ENCODE measurements around the gene NFYA.

Gene NFYA

DNA sequence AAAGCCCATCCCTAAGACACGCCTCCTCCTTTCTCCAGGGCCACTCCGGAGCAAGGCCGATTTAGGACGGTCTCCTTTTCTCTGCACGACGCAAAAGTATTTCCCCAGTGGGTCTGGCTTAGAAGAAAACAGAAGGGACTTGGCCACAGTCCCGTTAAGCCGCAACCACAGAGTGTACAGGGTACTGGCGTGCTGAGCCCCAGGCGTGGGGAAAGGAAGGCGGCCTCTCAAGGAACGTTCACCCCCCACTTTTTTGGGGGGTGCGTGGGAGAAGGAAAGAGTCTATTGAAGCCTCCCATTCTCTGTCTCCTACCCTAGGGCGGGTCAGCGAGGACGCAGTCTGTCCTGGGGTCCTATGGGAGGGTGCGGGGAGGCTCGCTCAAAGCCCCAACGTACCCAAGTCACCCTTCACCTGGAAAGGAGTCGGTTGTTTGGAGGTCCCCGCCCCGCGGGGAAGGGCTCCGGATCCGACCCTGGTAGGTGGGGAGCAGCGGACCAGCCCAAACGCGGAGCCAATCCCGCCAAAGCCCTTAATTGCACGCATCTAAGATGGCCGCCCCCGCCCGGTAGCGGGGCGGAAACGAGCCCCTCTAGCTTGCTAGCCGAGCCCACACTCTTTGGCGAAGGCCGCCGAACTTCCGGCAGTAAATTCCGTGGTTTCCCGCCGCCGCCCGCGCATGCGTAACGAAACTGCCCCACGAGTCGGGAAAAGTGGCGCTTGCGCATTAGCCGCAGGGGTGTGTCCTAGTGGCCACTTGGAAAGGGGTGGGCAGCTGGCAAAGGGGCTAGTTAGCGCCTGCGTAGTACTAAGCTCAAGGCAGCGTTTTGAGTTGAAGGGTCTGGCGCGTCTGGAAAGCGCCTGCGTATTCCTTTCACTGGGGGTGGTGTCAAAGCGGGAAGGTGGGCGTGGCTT lies 595 bp upstream of the NFYA start, which contains the start of gene OARD1:
Gene OARD1 (minus strand): TSS at position 434 of the 913 bp plus-strand sequence. CDS start 722 bp downstream, outside the sequence.
- peak; percentile 99 to 100 for DNase-seq (ENCODE audit: low read depth in 2 of 2, low spot score in 1 of 2)

DNA sequence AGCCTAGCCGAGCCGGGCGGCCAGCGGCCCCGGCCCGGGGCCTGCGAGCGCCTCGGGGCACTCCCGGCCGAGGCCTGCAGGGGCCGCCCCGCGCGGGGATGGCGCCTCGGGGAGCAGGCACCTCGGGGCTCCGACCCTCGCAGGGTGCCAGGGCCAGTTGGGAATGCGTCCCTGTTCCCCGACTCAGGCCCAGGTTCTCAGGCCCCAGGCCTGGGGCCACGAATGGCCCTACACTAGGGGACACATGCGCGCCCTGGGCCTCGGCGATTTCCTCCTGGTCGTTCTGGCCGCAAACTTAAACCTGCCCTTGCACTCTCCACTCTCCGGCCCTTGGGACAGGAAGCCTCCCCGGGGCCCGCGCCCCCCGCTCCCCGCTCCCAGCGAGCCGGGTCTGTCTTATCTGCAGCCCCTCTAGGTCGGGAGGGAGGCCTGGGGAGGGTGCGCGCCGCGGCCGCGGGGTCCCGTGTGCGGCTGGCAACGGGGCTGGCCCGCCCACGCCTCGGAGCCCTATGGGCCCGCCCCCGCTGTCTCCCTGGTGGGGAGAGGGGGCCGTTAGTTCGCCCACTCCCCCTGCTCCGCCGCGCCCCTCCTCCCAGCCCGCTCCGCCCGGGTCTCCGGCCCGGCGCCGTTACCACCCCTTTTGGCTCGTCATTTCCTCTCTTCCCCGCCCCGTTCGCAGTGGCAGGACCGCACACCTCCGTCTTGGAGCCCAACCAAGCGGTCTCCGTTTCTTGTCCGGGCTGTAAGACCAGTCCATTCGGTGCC lies 611 bp downstream of the NFYA start:
- peak; percentile 55 to 65 for DNase-seq (ENCODE audit: low read depth in 2 of 2, low spot score in 1 of 2)

DNA sequence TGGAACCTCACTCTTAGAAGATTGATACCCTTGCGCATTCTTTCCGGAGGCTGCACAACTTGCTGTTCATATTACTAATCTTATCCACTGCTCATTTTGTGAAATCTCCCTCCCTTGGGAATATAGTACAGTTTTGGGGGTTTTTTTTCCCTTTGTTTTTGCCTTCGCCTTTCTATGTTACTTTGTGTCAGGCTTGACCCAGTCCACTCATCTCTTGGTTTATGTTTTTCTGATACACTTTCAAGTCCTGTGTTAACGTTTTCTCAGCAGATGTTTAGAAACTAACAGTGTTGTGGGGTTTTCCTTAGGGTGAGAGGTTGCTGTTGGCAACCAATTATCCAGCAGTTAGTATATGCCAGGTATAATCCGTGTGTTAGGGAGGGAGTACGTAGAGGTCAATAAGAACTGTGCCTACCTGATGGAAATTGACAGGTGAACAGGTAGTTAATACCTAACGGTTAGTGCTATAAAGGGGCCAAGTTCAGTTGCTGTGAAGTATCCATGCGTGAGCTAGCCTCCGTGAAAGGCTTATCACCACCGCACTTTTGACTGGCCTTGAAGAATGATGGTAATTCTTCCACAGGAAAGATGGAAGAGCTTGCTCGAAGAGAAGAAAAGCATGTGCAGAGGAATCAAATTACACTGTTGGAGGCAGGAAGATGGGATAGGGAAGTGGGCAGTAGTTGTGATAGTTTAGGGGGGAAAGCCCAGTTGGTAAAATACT lies 1.4 kb downstream of the NFYA start:
- DNase-seq (ENCODE audit: low read depth in 2 of 2, low spot score in 1 of 2): no peak

DNA sequence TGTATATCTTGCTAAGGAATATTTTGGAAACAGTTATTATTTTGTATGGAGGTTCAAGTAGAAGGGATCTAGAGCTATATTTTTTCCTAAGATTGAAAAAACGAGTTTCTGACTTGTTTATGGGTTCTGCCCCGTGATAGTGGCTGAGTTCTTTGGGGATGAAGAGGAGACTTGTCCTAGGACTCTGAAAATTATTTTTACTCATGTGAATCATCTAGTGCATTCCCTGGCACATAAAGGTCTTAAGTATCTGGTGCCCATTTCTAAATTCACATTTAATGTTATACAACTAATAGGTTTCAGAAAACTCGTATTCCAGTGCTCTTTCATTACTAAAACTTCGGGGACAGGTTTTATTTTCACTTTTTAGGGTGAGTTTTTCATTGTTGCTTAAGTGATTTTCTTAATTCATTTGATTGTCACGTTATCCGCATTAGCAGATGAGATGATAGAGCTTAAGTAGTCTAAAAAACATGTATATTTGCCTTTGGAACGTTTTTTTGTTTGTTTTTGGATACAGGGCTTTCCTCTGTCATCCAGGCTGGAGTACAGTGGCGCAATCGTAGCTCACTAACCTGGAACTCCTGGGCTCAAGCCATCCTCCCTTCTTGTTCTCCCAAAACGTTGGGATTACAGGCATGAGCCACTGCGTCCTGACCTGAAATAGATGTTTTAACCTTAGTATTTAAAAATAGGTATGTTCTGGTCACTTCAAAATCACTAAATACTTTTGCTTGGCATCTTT lies 2.1 kb downstream of the NFYA start:
- DNase-seq (ENCODE audit: low read depth in 2 of 2, low spot score in 1 of 2): no peak

DNA sequence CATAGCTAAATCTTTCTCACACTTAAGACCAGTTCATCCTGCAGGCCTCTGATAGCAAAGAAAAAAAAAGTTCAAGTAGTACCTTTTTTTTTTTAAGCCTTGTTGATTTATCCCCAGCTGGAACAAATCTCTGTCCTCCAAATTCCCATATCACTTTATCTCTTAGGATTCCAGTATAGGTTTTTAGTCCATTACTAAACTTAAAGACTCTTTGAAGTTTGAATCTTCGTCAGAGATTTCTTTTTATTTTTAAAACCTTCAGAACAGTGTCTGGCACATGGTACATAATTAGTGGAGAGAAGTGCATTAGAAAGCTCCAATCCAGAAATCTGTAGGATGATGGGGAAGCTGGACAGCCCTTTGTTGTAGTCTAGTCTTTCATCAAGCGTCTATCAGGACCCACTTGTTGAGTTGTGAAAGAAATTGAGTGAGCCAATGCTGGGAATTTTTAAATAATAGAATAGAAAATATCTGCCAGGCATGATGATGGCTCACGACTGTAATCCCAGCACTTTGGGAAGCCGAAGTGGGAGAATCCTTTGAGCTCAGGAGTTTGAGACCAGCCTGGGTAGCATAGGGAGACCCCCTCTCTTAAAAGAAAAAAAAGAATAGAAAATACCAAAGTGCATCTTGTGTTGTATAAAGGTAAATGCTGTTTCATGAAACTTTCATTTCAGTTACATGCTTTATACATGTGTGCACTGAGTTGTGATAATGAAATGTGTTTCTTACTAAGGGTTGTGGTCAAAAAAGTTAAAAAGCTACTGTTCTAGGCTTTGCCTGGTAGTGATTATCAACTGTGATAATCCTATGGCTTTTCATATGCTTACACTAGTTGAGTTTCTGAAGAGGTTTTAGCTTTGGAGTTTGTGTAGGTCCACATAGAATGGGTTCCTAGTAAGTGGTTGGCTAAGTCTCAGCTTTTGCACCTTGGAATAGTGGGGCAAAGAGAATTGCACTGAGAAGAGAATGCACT lies 3.2 kb downstream of the NFYA start:
- no peak for DNase-seq (ENCODE audit: low read depth in 2 of 2, low spot score in 1 of 2)

DNA sequence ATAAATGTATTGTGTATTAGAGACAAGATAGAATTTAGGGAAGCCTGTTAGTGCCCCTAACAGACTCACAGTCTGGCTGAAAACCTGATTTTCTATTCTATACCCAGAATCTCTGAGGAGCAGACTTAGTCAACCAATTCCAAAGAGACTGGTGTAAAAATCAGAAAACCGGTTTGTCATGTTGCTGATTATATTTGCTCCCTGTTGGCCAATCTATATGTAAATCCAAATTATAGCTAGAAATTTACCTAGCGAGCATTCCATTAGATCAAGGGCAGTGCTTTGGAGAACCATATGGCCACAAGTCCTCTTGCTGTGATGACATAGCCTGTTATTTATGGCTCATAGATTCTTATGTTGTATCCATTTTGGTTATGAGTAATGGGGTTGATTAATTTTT lies 4.8 kb downstream of the NFYA start:
- no peak for DNase-seq (ENCODE audit: low read depth in 2 of 2, low spot score in 1 of 2)

DNA sequence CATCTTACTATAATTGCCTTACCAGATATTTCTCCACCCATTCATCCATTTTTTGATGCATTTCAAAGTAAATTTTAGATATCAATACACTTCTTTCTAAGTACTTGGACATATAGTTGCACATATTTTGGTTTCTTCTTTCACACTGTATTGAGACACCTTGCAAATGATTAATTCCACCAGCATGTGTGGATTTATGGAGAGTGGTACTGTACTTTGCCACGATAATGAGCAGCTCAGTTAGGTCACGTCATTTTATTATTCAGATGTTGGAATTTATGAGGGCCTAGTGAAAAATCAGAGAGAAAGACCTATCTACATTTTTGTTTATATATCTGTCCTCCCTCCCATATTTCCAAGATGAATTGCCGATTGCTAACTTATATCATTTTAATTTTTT lies 5.3 kb downstream of the NFYA start:
- DNase-seq (ENCODE audit: low read depth in 2 of 2, low spot score in 1 of 2): no peak

DNA sequence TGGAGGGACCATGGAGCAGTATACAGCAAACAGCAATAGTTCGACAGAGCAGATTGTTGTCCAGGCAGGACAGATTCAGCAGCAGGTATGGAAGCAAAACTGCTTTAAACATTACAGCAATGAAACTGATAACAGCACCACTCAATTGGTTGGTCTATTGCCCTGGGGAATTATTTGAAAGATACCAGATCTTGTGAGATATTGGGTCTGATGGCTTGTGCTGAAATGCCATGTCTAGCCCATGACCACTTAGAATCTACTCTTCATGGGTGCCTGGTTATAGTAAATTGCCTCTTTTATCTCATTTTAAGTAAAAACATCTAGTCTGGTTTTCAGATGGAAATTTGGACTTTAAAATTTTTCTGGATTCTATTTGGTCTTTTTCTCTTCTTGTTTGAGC lies 6.3 kb downstream of the NFYA start:
- DNase-seq (ENCODE audit: low read depth in 2 of 2, low spot score in 1 of 2): no peak

DNA sequence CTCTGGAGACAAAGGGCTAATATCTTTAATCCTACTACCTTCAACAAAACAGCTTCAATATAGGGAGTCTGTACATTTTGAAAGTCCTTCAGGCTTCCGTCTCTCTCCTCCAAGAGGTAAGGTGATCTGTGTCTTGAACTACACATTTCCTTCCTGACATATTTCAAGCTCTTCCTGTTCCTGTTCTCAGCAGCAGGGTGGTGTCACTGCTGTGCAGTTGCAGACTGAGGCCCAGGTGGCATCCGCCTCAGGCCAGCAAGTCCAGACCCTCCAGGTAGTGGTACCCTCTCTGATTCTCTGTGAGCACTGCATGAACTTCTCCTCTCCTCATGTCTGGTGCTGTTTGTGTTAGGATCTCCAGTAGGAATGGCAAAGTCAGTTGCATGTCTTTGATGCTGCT lies 7.8 kb downstream of the NFYA start:
- DNase-seq (ENCODE audit: low read depth in 2 of 2, low spot score in 1 of 2): no peak

DNA sequence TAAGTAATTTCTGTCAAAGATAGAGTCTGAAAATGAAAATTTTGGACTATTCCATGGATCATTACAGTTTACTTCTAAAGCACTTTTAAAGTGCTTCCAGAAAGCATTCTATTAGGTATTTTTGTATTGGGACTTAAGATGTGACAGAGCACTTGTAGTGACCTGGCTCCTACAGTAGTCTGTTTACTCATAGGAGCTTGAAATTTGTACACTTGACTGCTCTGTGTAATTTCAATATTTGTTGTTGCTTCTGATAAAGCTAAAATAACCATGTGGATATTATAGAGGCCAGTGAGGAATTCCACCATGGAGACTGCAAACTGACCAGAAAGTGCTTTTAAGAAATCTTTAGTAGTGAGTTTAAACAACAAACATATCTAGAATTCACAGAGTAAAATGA lies 10.3 kb downstream of the NFYA start:
- no peak for DNase-seq (ENCODE audit: low read depth in 2 of 2, low spot score in 1 of 2)

DNA sequence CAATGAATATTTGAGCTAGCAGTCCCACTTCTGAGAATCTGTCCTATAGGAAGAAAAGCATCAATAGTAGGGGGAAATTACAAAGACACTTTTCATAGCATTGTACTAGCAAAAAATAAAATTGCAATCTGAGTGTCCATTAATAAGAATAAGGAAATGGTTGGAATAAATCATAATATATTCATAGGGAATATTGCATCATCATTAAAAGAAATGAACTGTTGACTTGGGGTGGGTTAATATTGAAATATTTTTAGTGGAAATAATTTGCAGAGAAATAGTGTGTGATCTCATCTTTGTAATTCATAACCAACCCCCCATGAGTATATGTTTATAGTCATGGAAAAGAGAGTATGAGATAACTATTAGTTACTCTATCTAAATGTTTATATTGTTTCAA lies 12.4 kb downstream of the NFYA start:
- DNase-seq (ENCODE audit: low read depth in 2 of 2, low spot score in 1 of 2): no peak

DNA sequence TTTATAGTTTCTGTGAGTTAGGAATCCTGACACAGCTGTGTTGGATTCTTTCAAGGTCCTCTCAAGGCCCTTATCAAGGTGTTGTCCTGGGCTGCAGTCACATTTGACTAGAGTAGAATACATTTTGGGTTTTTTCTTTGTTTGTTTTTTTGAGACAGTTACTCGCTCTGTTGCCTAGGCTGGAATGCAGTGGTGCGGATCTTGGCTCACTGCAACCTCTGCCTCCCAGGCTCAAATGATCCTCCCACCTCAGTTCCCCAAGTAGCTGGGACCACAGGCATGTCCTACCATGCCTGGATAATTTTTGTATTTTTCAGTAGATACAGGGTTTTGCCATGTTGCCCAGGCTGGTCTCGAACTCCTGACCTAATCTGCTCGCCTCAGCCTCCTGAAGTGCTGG lies 15.7 kb downstream of the NFYA start:
- no peak for DNase-seq (ENCODE audit: low read depth in 2 of 2, low spot score in 1 of 2)

DNA sequence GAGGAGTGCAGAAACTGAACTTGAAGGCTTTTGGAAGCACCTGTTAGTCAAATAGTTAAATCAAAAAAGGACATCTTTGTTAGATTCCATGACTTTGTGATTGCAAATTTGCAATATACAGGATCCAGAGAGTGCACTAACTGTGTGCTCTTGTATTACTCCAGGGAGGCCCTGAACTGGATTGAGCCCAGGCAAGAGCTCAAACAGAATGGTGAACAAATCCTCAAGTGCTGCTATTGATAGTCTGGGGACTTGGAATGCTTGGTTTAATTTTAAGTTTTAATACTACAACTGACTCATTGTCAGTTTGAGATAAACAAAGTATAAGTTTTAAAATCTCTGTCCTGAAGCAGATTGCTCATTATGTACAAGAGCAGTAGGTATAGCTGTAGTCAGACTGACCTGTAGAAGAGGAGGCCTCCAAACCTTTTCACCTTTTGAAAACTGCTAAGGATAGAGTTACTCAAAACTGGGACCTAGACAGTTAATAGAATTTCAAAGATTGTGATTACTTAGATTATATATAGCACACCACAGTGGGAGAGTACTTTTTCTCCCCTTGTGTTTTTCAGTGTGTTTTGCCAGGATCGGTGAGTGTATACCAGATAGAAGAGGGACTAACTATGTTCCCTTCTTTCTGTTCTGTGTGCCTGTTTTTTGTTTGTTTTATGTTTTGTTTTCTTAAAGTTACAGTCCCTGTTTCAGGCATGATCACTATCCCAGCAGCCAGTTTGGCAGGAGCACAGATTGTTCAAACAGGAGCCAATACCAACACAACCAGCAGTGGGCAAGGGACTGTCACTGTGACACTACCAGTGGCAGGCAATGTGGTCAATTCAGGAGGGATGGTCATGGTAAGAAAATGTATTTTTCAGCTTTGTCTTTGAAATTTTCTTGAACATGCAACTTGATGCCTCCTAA lies 18.3 kb downstream of the NFYA start:
- DNase-seq (ENCODE audit: low read depth in 2 of 2, low spot score in 1 of 2): no peak

DNA sequence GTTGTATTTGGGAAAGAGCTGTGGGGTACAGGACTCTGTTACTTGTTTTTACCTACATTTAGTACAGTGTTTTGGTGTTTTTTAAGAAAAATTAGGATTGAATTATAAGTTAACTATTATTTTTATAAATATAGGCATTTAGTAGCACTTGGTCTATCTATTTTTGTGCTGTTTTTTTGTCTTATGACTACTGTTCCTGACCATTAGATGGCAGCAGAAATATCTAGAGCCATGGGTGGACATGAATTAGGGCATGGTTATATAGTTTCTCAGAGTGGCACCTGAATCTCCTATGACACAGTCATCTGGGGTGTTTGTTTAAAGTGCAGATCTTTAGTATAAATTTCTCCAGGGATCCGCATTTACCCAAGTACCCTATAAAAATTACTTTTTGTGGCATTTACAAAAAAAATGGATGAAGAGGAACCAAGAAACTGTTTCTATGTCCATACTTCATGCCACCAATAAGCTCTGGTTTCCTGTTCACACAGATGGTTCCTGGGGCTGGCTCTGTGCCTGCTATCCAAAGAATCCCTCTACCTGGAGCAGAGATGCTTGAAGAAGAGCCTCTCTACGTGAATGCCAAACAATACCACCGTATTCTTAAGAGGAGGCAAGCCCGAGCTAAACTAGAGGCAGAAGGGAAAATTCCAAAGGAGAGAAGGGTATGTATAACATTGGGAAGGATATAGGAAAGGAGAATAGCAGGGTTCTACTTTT lies 19.8 kb downstream of the NFYA start:
- no peak for DNase-seq (ENCODE audit: low read depth in 2 of 2, low spot score in 1 of 2)

DNA sequence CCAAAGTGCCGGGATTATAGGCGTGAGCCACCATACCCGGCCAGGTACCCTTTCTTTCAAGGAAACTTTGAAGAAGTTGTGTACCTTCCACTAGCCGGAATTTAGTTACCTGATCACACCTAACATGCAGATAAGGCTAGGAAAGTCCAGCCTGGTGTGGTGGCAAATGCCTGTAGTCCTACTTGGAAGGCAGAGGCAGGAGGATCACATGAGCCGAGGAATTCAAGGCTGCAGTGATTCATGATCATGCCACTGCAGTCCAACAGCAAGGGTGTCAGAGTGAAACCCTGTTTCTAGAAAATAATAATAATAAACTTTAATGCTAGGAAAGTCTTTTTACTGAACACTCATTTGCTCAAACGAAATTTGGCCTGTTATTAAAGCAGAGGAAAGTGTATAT lies 21.0 kb downstream of the NFYA start:
- DNase-seq (ENCODE audit: low read depth in 2 of 2, low spot score in 1 of 2): no peak

DNA sequence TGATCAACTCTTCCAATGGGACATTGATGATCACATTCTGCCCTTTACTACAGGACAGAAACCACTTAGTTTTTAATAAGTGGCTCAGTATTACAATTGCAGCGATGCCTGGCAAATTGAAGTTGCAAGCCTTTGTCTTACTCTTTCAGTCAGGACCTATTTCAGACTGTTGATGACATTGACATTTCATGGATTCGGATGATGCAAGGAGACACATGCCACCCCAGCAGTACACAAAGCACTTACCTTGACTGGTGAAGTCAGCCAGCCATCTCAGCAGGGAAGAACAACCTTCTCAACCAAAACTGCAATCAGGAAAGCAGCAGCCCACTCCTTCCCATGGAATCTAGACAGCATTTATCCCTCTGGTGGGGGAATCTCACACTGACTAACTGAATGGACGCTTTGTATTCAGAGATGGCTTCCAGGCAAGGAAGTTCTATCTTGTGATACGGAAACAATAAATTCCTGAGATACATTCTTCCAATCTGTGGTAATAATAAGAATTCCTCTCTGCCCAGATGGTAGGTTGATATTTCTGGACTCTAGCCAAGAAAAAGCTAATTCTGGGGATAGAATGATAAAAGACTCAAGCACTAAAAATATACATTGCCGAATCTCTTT lies 24.8 kb downstream of the NFYA start:
- no peak for DNase-seq (ENCODE audit: low read depth in 2 of 2, low spot score in 1 of 2)

DNA sequence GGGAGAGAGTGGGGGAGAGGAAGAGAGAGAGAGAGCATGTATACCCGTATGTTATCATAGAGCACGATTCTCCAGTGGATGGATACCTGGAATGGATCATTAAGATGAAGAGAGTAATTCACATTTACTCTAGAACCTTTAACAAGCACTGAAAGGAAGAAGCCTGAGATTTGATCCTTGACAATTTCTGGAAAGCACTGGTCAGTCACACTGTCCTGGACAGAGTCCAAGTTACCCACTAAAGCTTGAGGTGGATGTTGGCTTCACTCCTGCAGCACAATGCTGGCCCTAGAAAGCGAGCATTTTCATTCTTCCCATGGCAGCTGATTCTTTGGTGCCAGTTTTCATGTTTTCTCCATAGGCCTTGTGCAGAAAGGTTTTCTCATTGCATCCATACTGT lies 25.6 kb downstream of the NFYA start:
- no peak for DNase-seq (ENCODE audit: low read depth in 2 of 2, low spot score in 1 of 2)

DNA sequence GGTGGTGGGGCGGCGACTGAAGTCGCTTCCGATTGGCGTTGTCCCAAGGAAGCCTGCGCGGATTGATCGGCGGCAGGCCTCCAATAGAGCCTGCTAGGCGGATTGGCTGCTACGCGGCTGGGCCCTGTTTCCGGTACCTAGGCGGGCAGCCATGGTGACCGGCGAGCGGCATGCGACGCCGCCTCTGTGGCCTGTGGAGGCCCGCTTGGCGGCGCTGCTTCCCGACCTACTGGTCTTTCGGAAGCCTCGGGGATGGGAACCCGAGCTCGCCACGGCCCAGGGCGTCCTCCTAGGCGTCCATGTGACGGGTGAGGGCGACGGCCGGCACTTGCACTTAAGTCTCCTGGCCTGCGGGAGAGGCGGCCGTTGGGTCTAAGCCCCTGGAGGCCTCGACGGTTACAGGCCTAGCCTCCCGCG lies 28.1 kb downstream of the NFYA start:
- DNase-seq (ENCODE audit: low read depth in 2 of 2, low spot score in 1 of 2): no peak

Data from stimulated activated CD8-positive, alpha-beta memory T cell treated with anti-CD3 and anti-CD28 coated beads, Interleukin-4, amount 100 ng/mL, for 1 hour (primary cell).